ENCODE results near the gene CFAP77. TPM values are rescaled to one million over a fixed set of nuclear protein-coding genes. Genes with fewer than 3 reads are reported as not detected.

The CFAP77 gene
- total and polyA plus RNA-seq, 2 of the 8 experiments (the other 6 are each of a cell fraction or from before 2014, with no cell fraction given) = 0.63 to 0.97 TPM

GRCh38 chr9:132552041-132552440 lies 142.0 kb downstream of the CFAP77 start (continued):
- TF ChIP-seq CHD7 (IDR thresholded peaks at IDR 0.05; ENCODE audit: insufficient replicate concordance, low read length) = no peak
- no peak for TF ChIP-seq NANOG (IDR thresholded peaks at IDR 0.05; ENCODE audit: insufficient read depth, low read depth, low read length, poor library complexity, severe bottlenecking)
- no peak for TF ChIP-seq BRCA1 (IDR thresholded peaks at IDR 0.05; ENCODE audit: low read depth, low read length)
- TF ChIP-seq ASH2L (IDR thresholded peaks at IDR 0.05; ENCODE audit: low read length) = no peak
- no peak for TF ChIP-seq EGR1 (IDR thresholded peaks at IDR 0.05; ENCODE audit: borderline replicate concordance, low read depth, low read length)
- TF ChIP-seq RBBP5 (IDR thresholded peaks at IDR 0.05; ENCODE audit: borderline replicate concordance, low read depth, low read length) = no peak
- TF ChIP-seq NRF1 (IDR thresholded peaks at IDR 0.05; ENCODE audit: low read depth, low read length) = no peak
- TF ChIP-seq SP1 (IDR thresholded peaks at IDR 0.05; ENCODE audit: low read depth, low read length) = no peak
- no peak for TF ChIP-seq JUND (IDR thresholded peaks at IDR 0.05; ENCODE audit: low read length)
- no peak for TF ChIP-seq E2F6 (IDR thresholded peaks at IDR 0.05)

Data from H1 (cell line).